Gastroesophageal sphincter (tissue), 3 donors: ENCODE data around the gene POC5.

ENCODE experiments used
- CTCF ChIP-seq, 4 experiments: fragments of 200-600 bp in 2 of 4; fragments of 450-650 bp in 2 of 4; sonication (generic) in 1 of 4; IDR thresholded peaks; one replicate each; pipeline ENCODE4 v1.5.1; 2017 to 2019; ENCODE audit warnings: antibody characterized with exemption in 4 of 4, mild to moderate bottlenecking in 2 of 4, moderate library complexity in 2 of 4
- POLR2A ChIP-seq, 2 donors: fragments of 450-650 bp; IDR thresholded peaks; one replicate each; pipeline ENCODE4 v1.6.1; 2017; ENCODE audit warnings: antibody characterized with exemption in 2 of 2, mild to moderate bottlenecking in 2 of 2, moderate library complexity in 1 of 2

GRCh38 chr5:75672616-75673015 is 44.6 kb downstream of the POC5 start:
- TF ChIP-seq CTCF (IDR thresholded peaks at IDR 0.05) (no peak), POLR2A (IDR thresholded peaks at IDR 0.05) (no peak)
